IMR-90 (cell line): ENCODE data around the gene ARPP21.

Experiments
- RCOR1 ChIP-seq: IDR thresholded peaks from 2 replicates; pipeline ENCODE4 v1.6.1; 2012; ENCODE audit warnings: mild to moderate bottlenecking, low read length, improper control_type of control experiment; ENCODE audit not compliant: insufficient replicate concordance
- RFX5 ChIP-seq: IDR thresholded peaks from 2 replicates; pipeline ENCODE4 v1.8.0; 2012; ENCODE audit warnings: low read depth, mild to moderate bottlenecking, low read length, moderate library complexity

GRCh38 chr3:35658686-35659085, 19.4 kb downstream of the ARPP21 start:
- TF ChIP-seq RCOR1 (no peak), RFX5 (no peak)
